GM12865 (cell line): ENCODE data around the gene HOXD1.

ENCODE experiments used
- DNase-seq: peaks from one replicate; pipeline ENCODE4 v3.0.0; 2010; ENCODE audit warnings: low read depth
- H3K4me3 ChIP-seq: 2 replicates; pipeline ENCODE4 v1.5.1; 2011; ENCODE audit warnings: mild to moderate bottlenecking, low read depth, low read length, control low read depth
- TF ChIP-seq, protein P1 (sequence below): IDR thresholded peaks from 2 replicates; pipeline ENCODE4 v1.5.1; 2011; ENCODE audit warnings: low read length, control low read depth, low read depth, inconsistent platforms; ENCODE audit not compliant: insufficient read depth; ENCODE audit errors: missing control alignments

HOXD1 gene

DNA sequence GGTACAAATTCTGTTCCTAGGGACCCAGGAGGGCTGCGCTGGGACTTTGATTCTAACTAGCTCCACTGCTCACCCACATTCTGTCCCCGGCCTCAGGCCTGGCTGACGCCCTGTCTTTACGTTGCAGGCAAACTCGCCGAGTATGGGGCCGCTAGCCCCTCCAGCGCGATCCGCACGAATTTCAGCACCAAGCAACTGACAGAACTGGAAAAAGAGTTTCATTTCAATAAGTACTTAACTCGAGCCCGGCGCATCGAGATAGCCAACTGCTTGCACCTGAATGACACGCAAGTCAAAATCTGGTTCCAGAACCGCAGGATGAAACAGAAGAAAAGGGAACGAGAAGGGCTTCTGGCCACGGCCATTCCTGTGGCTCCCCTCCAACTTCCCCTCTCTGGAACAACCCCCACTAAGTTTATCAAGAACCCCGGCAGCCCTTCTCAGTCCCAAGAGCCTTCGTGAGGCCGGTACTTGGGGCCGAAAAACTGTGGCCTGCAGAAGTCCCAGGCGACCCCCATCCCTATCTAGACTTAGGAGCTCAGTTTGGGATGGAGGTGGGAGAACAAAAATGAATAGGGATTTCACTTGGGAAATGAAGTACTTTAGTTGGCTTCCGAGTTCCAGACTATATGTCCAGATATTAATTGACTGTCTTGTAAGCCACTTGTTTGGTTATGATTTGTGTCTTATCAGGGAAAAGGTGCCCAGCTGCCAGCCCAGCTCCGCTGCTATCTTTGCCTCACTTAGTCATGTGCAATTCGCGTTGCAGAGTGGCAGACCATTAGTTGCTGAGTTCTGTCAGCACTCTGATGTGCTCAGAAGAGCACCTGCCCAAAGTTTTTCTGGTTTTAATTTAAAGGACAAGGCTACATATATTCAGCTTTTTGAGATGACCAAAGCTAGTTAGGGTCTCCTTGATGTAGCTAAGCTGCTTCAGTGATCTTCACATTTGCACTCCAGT lies 1.5 kb downstream of the HOXD1 start:
- TF ChIP-seq, protein P1, sequence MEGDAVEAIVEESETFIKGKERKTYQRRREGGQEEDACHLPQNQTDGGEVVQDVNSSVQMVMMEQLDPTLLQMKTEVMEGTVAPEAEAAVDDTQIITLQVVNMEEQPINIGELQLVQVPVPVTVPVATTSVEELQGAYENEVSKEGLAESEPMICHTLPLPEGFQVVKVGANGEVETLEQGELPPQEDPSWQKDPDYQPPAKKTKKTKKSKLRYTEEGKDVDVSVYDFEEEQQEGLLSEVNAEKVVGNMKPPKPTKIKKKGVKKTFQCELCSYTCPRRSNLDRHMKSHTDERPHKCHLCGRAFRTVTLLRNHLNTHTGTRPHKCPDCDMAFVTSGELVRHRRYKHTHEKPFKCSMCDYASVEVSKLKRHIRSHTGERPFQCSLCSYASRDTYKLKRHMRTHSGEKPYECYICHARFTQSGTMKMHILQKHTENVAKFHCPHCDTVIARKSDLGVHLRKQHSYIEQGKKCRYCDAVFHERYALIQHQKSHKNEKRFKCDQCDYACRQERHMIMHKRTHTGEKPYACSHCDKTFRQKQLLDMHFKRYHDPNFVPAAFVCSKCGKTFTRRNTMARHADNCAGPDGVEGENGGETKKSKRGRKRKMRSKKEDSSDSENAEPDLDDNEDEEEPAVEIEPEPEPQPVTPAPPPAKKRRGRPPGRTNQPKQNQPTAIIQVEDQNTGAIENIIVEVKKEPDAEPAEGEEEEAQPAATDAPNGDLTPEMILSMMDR: no peak
- no peak for DNase-seq
- no peak overlapping the region for H3K4me3 ChIP-seq

DNA sequence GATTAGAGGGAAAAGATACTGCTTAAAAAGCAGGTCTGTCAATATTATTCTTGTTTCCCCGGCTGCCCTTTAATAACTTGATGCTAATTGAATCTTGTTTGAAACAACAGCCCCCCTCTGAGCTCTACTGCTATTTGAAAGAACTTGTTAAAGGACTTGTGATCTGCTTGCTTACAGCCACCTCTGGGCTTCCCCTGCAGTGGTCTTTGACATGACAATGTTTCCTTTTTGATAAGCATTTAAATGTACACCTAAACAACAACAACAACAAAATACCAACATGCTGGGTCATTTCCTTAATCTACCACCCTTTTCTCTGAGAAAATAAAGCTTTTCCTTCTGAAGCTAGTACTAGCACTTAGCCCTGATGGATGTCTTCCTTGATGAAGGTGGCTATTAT lies 3.9 kb downstream of the HOXD1 start:
- TF ChIP-seq, protein P1: no peak
- no peak overlapping the region for H3K4me3 ChIP-seq
- DNase-seq: no peak

DNA sequence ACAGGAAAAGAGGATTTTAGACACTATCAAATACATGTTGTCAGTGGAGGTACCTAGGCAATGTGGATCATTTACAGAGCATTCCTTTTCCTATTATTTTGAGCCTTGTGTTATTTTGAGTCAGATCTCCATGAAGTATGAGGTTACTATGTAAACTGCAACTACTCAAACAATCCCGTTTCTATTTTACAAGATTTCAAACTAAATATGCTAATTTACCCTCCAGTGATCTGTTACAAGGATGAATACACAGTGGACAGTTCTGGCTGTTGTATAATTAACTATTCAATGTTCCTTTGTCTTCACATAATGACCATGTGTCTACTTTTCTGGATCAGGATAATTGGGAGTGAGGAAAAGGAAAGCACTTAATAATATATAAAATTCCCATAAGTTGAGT lies 4.6 kb downstream of the HOXD1 start:
- TF ChIP-seq, protein P1: no peak
- no peak for DNase-seq
- H3K4me3 ChIP-seq: no peak overlapping the region

DNA sequence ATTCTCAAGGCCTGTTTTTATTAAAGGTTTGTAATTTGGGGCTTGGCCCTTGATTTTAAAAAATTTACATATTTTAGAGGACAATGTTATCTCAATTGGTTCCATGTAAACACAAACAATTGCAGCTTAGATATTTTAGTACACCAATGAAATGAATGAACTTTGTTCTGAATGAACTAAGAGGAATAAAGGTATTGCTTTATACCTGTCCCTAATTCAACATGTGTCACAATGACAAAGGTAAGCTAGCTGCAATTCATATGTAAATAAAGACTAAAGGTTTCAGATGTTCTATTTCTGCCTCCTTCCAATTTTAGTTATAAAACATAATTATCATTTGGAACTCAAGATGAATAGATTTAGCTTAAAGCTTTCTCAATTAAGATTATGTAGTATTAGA lies 11.4 kb downstream of the HOXD1 start:
- no peak overlapping the region for H3K4me3 ChIP-seq
- TF ChIP-seq, protein P1: no peak
- DNase-seq: no peak

DNA sequence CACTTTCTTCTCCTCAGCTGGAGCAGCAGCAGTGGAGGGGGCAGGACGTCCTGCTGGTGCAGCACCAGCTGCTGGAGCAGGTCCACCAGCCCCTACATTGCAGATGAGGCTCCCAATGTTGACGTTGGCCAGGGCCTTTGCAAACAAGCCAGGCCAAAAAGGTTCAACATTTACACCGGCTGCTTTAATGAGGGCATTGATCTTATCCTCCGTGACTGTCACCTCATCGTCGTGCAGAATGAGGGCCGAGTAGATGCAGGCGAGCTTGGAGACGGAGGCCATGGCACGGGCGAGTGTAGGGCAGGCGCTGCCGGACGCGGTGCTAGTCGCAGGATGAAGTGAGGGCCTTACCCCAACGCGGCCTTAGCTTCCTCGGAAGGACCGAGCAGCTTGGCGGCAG lies 12.5 kb downstream of the HOXD1 start:
- DNase-seq: no peak
- TF ChIP-seq, protein P1: no peak
- H3K4me3 ChIP-seq: no peak overlapping the region

DNA sequence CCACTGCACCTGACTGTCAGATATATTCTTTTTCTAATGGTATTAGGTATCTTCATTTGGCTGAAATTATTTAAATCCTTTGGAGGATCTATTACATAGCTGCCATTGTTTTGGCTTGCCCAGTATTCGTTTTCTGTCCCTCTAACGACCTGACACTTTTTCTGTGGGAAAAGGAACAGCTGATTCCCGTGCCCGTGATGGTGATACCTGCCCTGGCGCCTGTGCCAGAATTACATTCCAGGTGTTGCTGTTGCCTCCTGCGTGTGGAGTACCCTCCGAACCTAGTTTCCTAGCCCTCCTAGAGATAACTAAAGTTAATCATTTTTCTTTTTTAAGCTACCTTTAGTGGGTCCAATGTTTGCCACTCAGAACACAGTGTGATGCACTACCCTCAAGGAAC lies 14.0 kb downstream of the HOXD1 start:
- no peak overlapping the region for H3K4me3 ChIP-seq
- TF ChIP-seq, protein P1: no peak
- no peak for DNase-seq
